CD4-positive, alpha-beta T cell (primary cell): ENCODE results near the gene SPECC1. TPM values are rescaled to one million over a fixed set of nuclear protein-coding genes. Genes with fewer than 3 reads are reported as not detected.

Experiments used
- ATAC-seq: fragments of 200-7000 bp; cut with Tn5 transposase; one replicate; pipeline ENCODE4 v1.10.0; 2022; ENCODE audit warnings: mild to moderate bottlenecking; ENCODE audit not compliant: poor library complexity
- CTCF ChIA-PET: fragments of 350-600 bp; sonication (Branson Sonifier 250); formaldehyde crosslinking; loops from one replicate; lab custom pipeline; 2021; ENCODE audit warnings: antibody characterized with exemption, inconsistent platforms; lab: Charles Lee
- POLR2A ChIA-PET: fragments of 350-600 bp; sonication (Branson Sonifier 250); formaldehyde crosslinking; loops from one replicate; lab custom pipeline; 2021; ENCODE audit warnings: antibody characterized with exemption, inconsistent platforms; lab: Charles Lee
- DNase-seq, 14 experiments: peaks; one replicate each; pipeline ENCODE4 v3.0.0-alpha.2; 2013 to 2020; ENCODE audit warnings: mixed read lengths in 2 of 14
- H3K27ac ChIP-seq, 2 donors: one replicate each; pipeline versions ENCODE4 v1.5.1 to v1.7.0; 2013; ENCODE audit warnings: low read length in 2 of 2, low read depth in 1 of 2, mild to moderate bottlenecking in 1 of 2
- H3K27me3 ChIP-seq, 2 experiments: 1 replicate in 1 of 2; 2 replicates in 1 of 2; pipeline versions ENCODE4 v1.6.1 to v1.7.0; 2013; ENCODE audit warnings: low read length in 2 of 2, control low read depth in 1 of 2, mild to moderate bottlenecking in 1 of 2, moderate library complexity in 1 of 2; ENCODE audit not compliant: insufficient read depth in 2 of 2, control insufficient read depth in 1 of 2
- H3K36me3 ChIP-seq: one replicate; pipeline ENCODE4 v1.6.1; 2013; ENCODE audit warnings: low read length, control low read depth; ENCODE audit not compliant: insufficient read depth
- H3K4me1 ChIP-seq: one replicate; pipeline ENCODE4 v1.6.1; 2013; ENCODE audit warnings: low read length, control low read depth; ENCODE audit not compliant: insufficient read depth
- H3K4me3 ChIP-seq: one replicate; pipeline ENCODE4 v1.5.1; 2013; ENCODE audit warnings: mild to moderate bottlenecking, low read length, moderate library complexity
- H3K9me3 ChIP-seq, 2 experiments: 1 replicate in 1 of 2; 2 replicates in 1 of 2; pipeline versions ENCODE4 v1.6.1 to v1.7.0; 2013; ENCODE audit warnings: low read length in 2 of 2, mild to moderate bottlenecking in 2 of 2, control low read depth in 1 of 2, moderate library complexity in 1 of 2; ENCODE audit not compliant: control insufficient read depth in 1 of 2, insufficient read depth in 1 of 2
- H3K27ac Mint-ChIP-seq: one replicate; pipeline ENCODE4 v1.8.0; 2020; ENCODE audit warnings: mixed read lengths
- H3K27me3 Mint-ChIP-seq: one replicate; pipeline ENCODE4 v1.8.0; 2021; ENCODE audit warnings: mixed read lengths
- H3K36me3 Mint-ChIP-seq: one replicate; pipeline ENCODE4 v1.8.0; 2021; ENCODE audit warnings: low read depth, mixed read lengths
- H3K4me1 Mint-ChIP-seq: one replicate; pipeline ENCODE4 v1.8.0; 2021; ENCODE audit warnings: low read depth, mixed read lengths
- H3K4me3 Mint-ChIP-seq: one replicate; pipeline ENCODE4 v1.8.0; 2020; ENCODE audit warnings: mild to moderate bottlenecking, mixed read lengths
- H3K9me3 Mint-ChIP-seq: one replicate; pipeline ENCODE4 v1.8.0; 2020; ENCODE audit warnings: mixed read lengths
- intact Hi-C, 2 experiments: fragments of 100-400 bp; cut with DNase I in 1 of 2; cut with micrococcal nuclease in 1 of 2; formaldehyde crosslinking; loops; one replicate each; pipeline versions ENCODE4 v1.15.1 to v1.9.0; 2023 to 2025; cut with DNase I, micrococcal nuclease
- total RNA-seq, 174 experiments: library from RNA in 2 of 174; stranded (reverse) in 2 of 174; gene quantifications; one replicate each; pipeline ENCODE4 v1.2.3 and lab custom pipeline; 2021 to 2026
- TF ChIP-seq, protein P1 (sequence below): fragments of 200-600 bp; IDR thresholded peaks from one replicate; pipeline ENCODE4 v1.8.0; 2022; ENCODE audit warnings: antibody characterized with exemption, mild to moderate bottlenecking

The SPECC1 gene
- total RNA-seq, 2 experiments from 2014 or later = 4.3 to 4.4 TPM

DNA sequence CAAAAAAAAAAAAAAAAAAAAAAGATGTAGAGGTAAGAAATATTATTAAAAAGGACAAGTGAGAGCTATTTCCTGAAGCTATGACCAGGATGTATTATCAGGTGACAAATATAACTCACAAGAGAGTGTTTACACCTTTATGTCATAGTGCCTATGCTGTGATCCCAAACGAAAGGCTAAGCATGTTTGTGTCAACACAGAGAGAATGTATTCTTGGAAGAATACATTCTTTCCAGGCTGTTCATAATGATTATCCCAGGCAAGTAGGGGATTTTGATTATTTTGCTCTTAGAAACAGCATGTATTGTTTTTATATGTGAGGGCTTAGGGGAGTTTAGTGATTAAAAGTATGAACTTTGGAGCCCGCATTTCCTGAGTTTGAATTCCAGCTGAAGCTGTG lies 175.0 kb downstream of the SPECC1 start:
- Histone ChIP-seq H3K36me3 (no peaks in the 10 kb centered on the region), H3K4me1 (no peaks in the 10 kb centered on the region), H3K27ac (no peak overlapping the region), H3K27me3 (no peaks in the 10 kb centered on the region), H3K9me3 (no peaks in the 10 kb centered on the region), H3K4me3 (no peak overlapping the region)
- TF ChIP-seq, protein P1, sequence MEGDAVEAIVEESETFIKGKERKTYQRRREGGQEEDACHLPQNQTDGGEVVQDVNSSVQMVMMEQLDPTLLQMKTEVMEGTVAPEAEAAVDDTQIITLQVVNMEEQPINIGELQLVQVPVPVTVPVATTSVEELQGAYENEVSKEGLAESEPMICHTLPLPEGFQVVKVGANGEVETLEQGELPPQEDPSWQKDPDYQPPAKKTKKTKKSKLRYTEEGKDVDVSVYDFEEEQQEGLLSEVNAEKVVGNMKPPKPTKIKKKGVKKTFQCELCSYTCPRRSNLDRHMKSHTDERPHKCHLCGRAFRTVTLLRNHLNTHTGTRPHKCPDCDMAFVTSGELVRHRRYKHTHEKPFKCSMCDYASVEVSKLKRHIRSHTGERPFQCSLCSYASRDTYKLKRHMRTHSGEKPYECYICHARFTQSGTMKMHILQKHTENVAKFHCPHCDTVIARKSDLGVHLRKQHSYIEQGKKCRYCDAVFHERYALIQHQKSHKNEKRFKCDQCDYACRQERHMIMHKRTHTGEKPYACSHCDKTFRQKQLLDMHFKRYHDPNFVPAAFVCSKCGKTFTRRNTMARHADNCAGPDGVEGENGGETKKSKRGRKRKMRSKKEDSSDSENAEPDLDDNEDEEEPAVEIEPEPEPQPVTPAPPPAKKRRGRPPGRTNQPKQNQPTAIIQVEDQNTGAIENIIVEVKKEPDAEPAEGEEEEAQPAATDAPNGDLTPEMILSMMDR = no peak
- H3K27me3 Mint-ChIP-seq = no peaks in the 10 kb centered on the region
- H3K36me3 Mint-ChIP-seq = no peaks in the 10 kb centered on the region
- intact Hi-C loops = no loop called here
- CTCF ChIA-PET = no interaction called here
- DNase-seq (no peak), ATAC-seq (no peak)
- no peak overlapping the region for H3K27ac Mint-ChIP-seq
- no peaks in the 10 kb centered on the region for H3K4me1 Mint-ChIP-seq
- H3K4me3 Mint-ChIP-seq = no peak overlapping the region
- POLR2A ChIA-PET = no interaction called here
- no peaks in the 10 kb centered on the region for H3K9me3 Mint-ChIP-seq

DNA sequence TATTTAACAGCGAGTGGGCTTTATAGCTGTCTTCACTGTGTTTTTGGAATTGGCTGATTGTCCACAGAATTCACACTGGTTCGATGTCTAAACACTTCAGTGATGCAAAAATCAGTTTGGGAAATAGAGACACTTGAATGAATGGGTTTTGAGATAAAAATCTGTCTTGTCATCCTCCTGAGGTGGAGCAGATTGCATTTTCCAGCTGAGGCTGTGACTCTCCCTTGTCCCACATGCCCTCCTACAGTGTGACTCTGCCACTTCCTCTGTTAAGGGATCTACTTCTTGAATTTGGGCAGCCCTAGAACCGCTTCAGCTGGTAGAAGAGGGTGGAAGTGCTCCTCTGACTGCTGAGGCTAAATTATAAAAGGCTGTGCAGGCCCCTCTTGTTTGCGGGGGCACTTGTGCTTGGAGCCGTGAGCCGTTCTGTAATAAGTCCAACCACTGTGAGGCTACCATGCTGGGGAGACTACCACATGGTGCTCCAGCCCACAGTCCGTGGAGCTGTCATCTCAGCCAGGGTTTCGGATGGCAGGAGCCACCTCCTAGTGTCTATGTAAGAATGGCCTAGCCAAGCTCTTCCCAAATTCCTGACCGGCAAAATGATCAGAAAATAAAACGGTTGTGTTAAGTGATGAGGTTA lies 175.9 kb downstream of the SPECC1 start:
- no peak for ATAC-seq
- Histone ChIP-seq H3K4me3 (no peak overlapping the region), H3K9me3 (no peaks in the 10 kb centered on the region)

DNA sequence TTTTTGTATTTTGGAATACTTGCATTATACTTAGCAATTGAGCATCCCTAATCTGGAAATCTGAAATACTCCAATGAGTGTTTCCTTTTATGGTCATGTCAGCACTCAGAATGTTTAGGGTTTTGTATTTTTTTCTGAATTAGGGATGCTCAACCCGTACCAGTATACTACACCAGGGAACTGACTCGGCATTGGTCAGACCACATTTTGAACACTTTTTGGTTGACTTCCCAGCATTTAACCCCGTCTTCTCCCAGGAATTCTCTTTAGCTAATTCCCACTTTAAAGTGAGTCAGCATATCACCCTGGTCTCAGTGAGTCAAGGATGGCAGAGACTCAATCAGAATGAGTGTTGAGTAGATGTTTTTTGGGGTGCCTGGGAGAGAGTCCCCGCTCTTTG lies 177.9 kb downstream of the SPECC1 start:
- POLR2A ChIA-PET = no interaction called here
- DNase-seq = no peak
- ATAC-seq = no peak
- H3K27ac Mint-ChIP-seq = no peak overlapping the region
- H3K4me3 Mint-ChIP-seq = no peak overlapping the region
- no peaks in the 10 kb centered on the region for H3K36me3 ChIP-seq
- H3K4me1 ChIP-seq = no peaks in the 10 kb centered on the region
- H3K9me3 ChIP-seq = no peaks in the 10 kb centered on the region
- no peak overlapping the region for H3K27ac ChIP-seq
- TF ChIP-seq, protein P1 = no peak
- CTCF ChIA-PET = no interaction called here
- intact Hi-C loops = no loop called here
- H3K9me3 Mint-ChIP-seq = no peaks in the 10 kb centered on the region
- no peaks in the 10 kb centered on the region for H3K4me1 Mint-ChIP-seq
- no peak overlapping the region for H3K4me3 ChIP-seq
- H3K27me3 ChIP-seq = no peaks in the 10 kb centered on the region
- H3K27me3 Mint-ChIP-seq = no peaks in the 10 kb centered on the region
- H3K36me3 Mint-ChIP-seq = no peaks in the 10 kb centered on the region

More for the DNA sequence above, 175.9 kb downstream of the SPECC1 start:
- no peaks in the 10 kb centered on the region for H3K4me1 Mint-ChIP-seq
- H3K27ac ChIP-seq = no peak overlapping the region
- no peaks in the 10 kb centered on the region for H3K36me3 ChIP-seq
- H3K9me3 Mint-ChIP-seq = no peaks in the 10 kb centered on the region
- H3K4me3 Mint-ChIP-seq = no peak overlapping the region
- DNase-seq = peak in 2 of 14 experiments; percentile 10 to 17
- no peaks in the 10 kb centered on the region for H3K4me1 ChIP-seq
- no peak overlapping the region for H3K27ac Mint-ChIP-seq
- ChIA-PET POLR2A (no interaction called here), CTCF (no interaction called here)
- TF ChIP-seq, protein P1 = no peak
- no peaks in the 10 kb centered on the region for H3K36me3 Mint-ChIP-seq
- intact Hi-C loops = no loop called here
- H3K27me3 Mint-ChIP-seq = no peaks in the 10 kb centered on the region
- H3K27me3 ChIP-seq = no peaks in the 10 kb centered on the region
